Measurements from ENCODE around the gene TTC3. TPM values are rescaled to one million over a fixed set of nuclear protein-coding genes. Genes with fewer than 3 reads are reported as not detected.

Gene TTC3
- total and polyA plus RNA-seq, 2 of the 13 experiments (the other 11 are each of a cell fraction or from before 2014, with no cell fraction given), result 55.7 to 108 TPM

DNA sequence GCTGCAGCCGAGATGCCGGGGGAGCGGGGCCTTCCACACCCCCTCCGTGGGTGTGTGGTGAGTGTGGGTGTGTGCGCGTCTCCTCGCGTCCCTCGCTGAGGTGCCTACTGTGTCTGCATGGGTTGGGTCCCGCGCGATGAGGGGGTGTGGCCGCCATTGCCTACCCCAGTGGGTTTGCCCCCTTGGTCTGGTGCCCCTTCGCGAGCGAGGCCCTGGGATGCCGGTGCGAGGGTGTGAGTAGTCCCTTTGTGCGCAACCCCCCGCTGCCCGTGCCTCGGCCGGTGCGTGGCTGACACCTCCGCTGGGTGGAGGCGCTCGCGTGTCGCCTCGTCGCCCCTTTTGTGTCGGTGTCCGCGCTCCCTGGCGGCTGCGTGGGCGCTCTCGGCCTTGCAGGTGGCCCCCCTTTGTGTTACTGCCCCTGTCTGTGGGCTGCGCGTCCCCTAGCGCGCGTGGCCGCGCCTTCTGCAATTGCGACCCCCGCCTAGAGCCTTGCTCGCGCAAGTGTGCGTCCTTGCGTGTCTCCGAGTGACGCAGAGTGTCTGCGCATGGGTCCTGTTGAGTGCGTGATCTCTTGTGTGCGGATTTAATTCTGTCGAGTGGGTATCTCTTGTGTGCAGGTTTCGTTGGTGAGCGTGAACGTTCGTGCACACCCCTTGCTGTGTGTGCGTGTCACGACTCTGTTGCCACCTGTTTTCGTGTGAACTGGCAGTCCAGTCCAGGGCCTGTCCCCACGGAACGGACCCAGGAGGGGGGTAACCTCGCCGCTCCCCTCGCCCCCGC, 553 bp downstream of the TTC3 start (continued):
- TF ChIP-seq HNF4A (CRISPR knock-in tag; IDR thresholded peaks at IDR 0.05), result 0 out of 2 replicates have a peak, but pooled peaks have one; percentile 4
- 0 out of 2 replicates have a peak, but pooled peaks have one; percentile 45 for TF ChIP-seq ZNF441 (CRISPR knock-in tag; IDR thresholded peaks at IDR 0.05; ENCODE audit: borderline replicate concordance)
- TF ChIP-seq, protein P1, sequence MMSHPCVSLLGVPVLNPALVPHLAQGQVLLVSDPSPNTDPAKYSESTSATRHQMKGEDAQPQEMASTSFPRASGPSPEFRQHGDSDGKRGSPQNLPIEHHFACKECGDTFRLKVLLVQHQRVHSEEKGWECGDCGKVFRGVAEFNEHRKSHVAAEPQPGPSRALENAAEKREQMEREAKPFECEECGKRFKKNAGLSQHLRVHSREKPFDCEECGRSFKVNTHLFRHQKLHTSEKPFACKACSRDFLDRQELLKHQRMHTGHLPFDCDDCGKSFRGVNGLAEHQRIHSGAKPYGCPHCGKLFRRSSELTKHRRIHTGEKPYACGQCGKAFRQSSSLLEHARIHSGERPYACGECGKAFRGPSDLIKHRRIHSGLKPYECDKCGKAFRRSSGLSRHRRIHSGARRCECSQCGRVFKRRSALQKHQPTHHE (CRISPR knock-in tag; IDR thresholded peaks at IDR 0.05; ENCODE audit: borderline replicate concordance), result no peak
- TF ChIP-seq NCOA2 (CRISPR knock-in tag; IDR thresholded peaks at IDR 0.05), result 0 out of 2 replicates have a peak, but pooled peaks have one; percentile 14
- TF ChIP-seq PAX8 (CRISPR knock-in tag; IDR thresholded peaks at IDR 0.05; ENCODE audit: borderline replicate concordance), result peak; percentile 63; the same call in 1 of the 2 replicates
- no peak; the same call in 1 of the 2 replicates for TF ChIP-seq ZMYM4 (CRISPR knock-in tag; IDR thresholded peaks at IDR 0.05)
- no peak for TF ChIP-seq ZNF720 (CRISPR knock-in tag; IDR thresholded peaks at IDR 0.05)
- TF ChIP-seq ZNF205 (CRISPR knock-in tag; IDR thresholded peaks at IDR 0.05), result peak; percentile 28; the same call in 1 of the 2 replicates
- TF ChIP-seq ZNF510 (CRISPR knock-in tag; IDR thresholded peaks at IDR 0.05; ENCODE audit: low read depth), result peak; percentile 62; the same call in 1 of the 2 replicates
- TF ChIP-seq ZNF337 (CRISPR knock-in tag; IDR thresholded peaks at IDR 0.05; ENCODE audit: borderline replicate concordance, low read depth), result 0 out of 2 replicates have a peak, but pooled peaks have one; percentile 7
- TF ChIP-seq, protein P2, sequence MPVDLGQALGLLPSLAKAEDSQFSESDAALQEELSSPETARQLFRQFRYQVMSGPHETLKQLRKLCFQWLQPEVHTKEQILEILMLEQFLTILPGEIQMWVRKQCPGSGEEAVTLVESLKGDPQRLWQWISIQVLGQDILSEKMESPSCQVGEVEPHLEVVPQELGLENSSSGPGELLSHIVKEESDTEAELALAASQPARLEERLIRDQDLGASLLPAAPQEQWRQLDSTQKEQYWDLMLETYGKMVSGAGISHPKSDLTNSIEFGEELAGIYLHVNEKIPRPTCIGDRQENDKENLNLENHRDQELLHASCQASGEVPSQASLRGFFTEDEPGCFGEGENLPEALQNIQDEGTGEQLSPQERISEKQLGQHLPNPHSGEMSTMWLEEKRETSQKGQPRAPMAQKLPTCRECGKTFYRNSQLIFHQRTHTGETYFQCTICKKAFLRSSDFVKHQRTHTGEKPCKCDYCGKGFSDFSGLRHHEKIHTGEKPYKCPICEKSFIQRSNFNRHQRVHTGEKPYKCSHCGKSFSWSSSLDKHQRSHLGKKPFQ (CRISPR knock-in tag; IDR thresholded peaks at IDR 0.05; ENCODE audit: insufficient replicate concordance), result no peak
- 0 out of 2 replicates have a peak, but pooled peaks have one; percentile 10 for TF ChIP-seq ZSCAN25 (CRISPR knock-in tag; IDR thresholded peaks at IDR 0.05)
- no peak for TF ChIP-seq MAFK (conservative IDR thresholded peaks at IDR 0.05 in 1 of 2, IDR thresholded peaks at IDR 0.05 in 1 of 2; ENCODE audit: low read length in 2 of 2)
- TF ChIP-seq, protein P3, sequence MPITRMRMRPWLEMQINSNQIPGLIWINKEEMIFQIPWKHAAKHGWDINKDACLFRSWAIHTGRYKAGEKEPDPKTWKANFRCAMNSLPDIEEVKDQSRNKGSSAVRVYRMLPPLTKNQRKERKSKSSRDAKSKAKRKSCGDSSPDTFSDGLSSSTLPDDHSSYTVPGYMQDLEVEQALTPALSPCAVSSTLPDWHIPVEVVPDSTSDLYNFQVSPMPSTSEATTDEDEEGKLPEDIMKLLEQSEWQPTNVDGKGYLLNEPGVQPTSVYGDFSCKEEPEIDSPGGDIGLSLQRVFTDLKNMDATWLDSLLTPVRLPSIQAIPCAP (CRISPR knock-in tag; IDR thresholded peaks at IDR 0.05; ENCODE audit: low read depth), result 0 out of 2 replicates have a peak, but pooled peaks have one; percentile 37
- TF ChIP-seq DNMT1 (CRISPR knock-in tag; IDR thresholded peaks at IDR 0.05), result peak; percentile 62; the same call in 1 of the 2 replicates
- TF ChIP-seq, protein P4, sequence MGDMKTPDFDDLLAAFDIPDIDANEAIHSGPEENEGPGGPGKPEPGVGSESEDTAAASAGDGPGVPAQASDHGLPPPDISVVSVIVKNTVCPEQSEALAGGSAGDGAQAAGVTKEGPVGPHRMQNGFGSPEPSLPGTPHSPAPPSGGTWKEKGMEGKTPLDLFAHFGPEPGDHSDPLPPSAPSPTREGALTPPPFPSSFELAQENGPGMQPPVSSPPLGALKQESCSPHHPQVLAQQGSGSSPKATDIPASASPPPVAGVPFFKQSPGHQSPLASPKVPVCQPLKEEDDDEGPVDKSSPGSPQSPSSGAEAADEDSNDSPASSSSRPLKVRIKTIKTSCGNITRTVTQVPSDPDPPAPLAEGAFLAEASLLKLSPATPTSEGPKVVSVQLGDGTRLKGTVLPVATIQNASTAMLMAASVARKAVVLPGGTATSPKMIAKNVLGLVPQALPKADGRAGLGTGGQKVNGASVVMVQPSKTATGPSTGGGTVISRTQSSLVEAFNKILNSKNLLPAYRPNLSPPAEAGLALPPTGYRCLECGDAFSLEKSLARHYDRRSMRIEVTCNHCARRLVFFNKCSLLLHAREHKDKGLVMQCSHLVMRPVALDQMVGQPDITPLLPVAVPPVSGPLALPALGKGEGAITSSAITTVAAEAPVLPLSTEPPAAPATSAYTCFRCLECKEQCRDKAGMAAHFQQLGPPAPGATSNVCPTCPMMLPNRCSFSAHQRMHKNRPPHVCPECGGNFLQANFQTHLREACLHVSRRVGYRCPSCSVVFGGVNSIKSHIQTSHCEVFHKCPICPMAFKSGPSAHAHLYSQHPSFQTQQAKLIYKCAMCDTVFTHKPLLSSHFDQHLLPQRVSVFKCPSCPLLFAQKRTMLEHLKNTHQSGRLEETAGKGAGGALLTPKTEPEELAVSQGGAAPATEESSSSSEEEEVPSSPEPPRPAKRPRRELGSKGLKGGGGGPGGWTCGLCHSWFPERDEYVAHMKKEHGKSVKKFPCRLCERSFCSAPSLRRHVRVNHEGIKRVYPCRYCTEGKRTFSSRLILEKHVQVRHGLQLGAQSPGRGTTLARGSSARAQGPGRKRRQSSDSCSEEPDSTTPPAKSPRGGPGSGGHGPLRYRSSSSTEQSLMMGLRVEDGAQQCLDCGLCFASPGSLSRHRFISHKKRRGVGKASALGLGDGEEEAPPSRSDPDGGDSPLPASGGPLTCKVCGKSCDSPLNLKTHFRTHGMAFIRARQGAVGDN (CRISPR knock-in tag; IDR thresholded peaks at IDR 0.05), result peak; percentile 65
- 0 out of 2 replicates have a peak, but pooled peaks have one; percentile 16 for TF ChIP-seq ZNF160 (CRISPR knock-in tag; IDR thresholded peaks at IDR 0.05)
- no peak for TF ChIP-seq ZNF33A (CRISPR knock-in tag; IDR thresholded peaks at IDR 0.05; ENCODE audit: borderline replicate concordance)
- 0 out of 2 replicates have a peak, but pooled peaks have one; percentile 23 for TF ChIP-seq KDM3A (CRISPR knock-in tag; IDR thresholded peaks at IDR 0.05; ENCODE audit: low read depth)

Data from HepG2 (cell line).